Measurements from ENCODE around the gene DPH1.

The DPH1 gene

GRCh38 chr17:2082003-2082781 lies 52.2 kb downstream of the DPH1 start:
- no peak for DNase-seq (ENCODE audit: low spot score)

- DNase-seq (ENCODE audit: low spot score) = no peak
These were observed 53.7 kb downstream of the DPH1 start for GRCh38 chr17:2083613-2084035.

GRCh38 chr17:2084036-2084765 lies 54.2 kb downstream of the DPH1 start:
- DNase-seq (ENCODE audit: low spot score) = no peak

- DNase-seq (ENCODE audit: low spot score) = no peak
These were observed 55.1 kb downstream of the DPH1 start for GRCh38 chr17:2084766-2085647.

- no peak for DNase-seq (ENCODE audit: low spot score)
These were observed 55.6 kb downstream of the DPH1 start for GRCh38 chr17:2085648-2085949.

- no peak for DNase-seq (ENCODE audit: low spot score)
These were observed 56.4 kb downstream of the DPH1 start for GRCh38 chr17:2086306-2086705.

- no peak for DNase-seq (ENCODE audit: low spot score)
These were observed 57.8 kb downstream of the DPH1 start for GRCh38 chr17:2087597-2088211.

- DNase-seq (ENCODE audit: low spot score) = no peak
These were observed 59.1 kb downstream of the DPH1 start for GRCh38 chr17:2089021-2089422.

- DNase-seq (ENCODE audit: low spot score) = no peak
These were observed 60.3 kb downstream of the DPH1 start for GRCh38 chr17:2090210-2090641.

GRCh38 chr17:2090804-2091534 lies 61.0 kb downstream of the DPH1 start:
- DNase-seq (ENCODE audit: low spot score) = peak; percentile 94

GRCh38 chr17:2092253-2092652 lies 62.3 kb downstream of the DPH1 start:
- DNase-seq (ENCODE audit: low spot score) = no peak

- DNase-seq (ENCODE audit: low spot score) = no peak
These were observed 63.4 kb downstream of the DPH1 start for GRCh38 chr17:2093349-2093748.

Measured in hepatic stellate cell (primary cell).